Measurements from ENCODE around the gene HS6ST3. TPM values are rescaled to one million over a fixed set of nuclear protein-coding genes. Genes with fewer than 3 reads are reported as not detected.

The HS6ST3 gene
- total RNA-seq, 4 donors from 2014 or later = 0.04 to 0.59 (median 0.57) TPM; not detected in 1

GRCh38 chr13:96686286-96686685 lies 596.4 kb downstream of the HS6ST3 start:
- Histone ChIP-seq H3K36me3 (no peaks in the 10 kb centered on the region), H3K4me1 (no peaks in the 10 kb centered on the region), H3K9me3 (no peaks in the 10 kb centered on the region), H3K27ac (no peak overlapping the region), H3K27me3 (no peaks in the 10 kb centered on the region), H3K4me3 (no peak overlapping the region)
- TF ChIP-seq CTCF (IDR thresholded peaks at IDR 0.05) (no peak), POLR2A (IDR thresholded peaks at IDR 0.05) (no peak)
- no peak for DNase-seq
- 7 to 17% methylated on average over 2 of the region's 2 CpGs for WGBS, 2 donors
- intact Hi-C loops (cut with DNase I) = no loop called here

GRCh38 chr13:96687191-96687590 lies 597.3 kb downstream of the HS6ST3 start:
- 50 to 56% methylated on average over 3 of the region's 3 CpGs for WGBS, 2 donors
- no peak for DNase-seq
- H3K9me3 ChIP-seq = no peaks in the 10 kb centered on the region
- no peaks in the 10 kb centered on the region for H3K4me1 ChIP-seq
- intact Hi-C loops (cut with DNase I) = no loop called here
- no peak overlapping the region for H3K27ac ChIP-seq
- no peak overlapping the region for H3K4me3 ChIP-seq
- H3K36me3 ChIP-seq = no peaks in the 10 kb centered on the region
- no peak for TF ChIP-seq POLR2A (IDR thresholded peaks at IDR 0.05)
- TF ChIP-seq CTCF (IDR thresholded peaks at IDR 0.05) = no peak
- H3K27me3 ChIP-seq = no peaks in the 10 kb centered on the region

GRCh38 chr13:96690998-96691397 lies 601.1 kb downstream of the HS6ST3 start:
- Histone ChIP-seq H3K36me3 (no peaks in the 10 kb centered on the region), H3K9me3 (no peaks in the 10 kb centered on the region), H3K4me3 (no peak overlapping the region), H3K27ac (no peak overlapping the region), H3K4me1 (no peaks in the 10 kb centered on the region), H3K27me3 (no peaks in the 10 kb centered on the region)
- TF ChIP-seq POLR2A (IDR thresholded peaks at IDR 0.05) (no peak), CTCF (IDR thresholded peaks at IDR 0.05) (no peak)
- no peak for DNase-seq
- intact Hi-C loops (cut with DNase I) = no loop called here

- Histone ChIP-seq H3K27me3 (no peaks in the 10 kb centered on the region), H3K27ac (no peak overlapping the region), H3K4me3 (no peak overlapping the region), H3K4me1 (no peaks in the 10 kb centered on the region), H3K9me3 (no peaks in the 10 kb centered on the region), H3K36me3 (no peaks in the 10 kb centered on the region)
- TF ChIP-seq POLR2A (IDR thresholded peaks at IDR 0.05) (no peak), CTCF (IDR thresholded peaks at IDR 0.05) (no peak)
- intact Hi-C loops (cut with DNase I) = no loop called here
- 67 to 78% methylated on average over 6 of the region's 6 CpGs for WGBS, 2 donors
- no peak for DNase-seq
Observed at GRCh38 chr13:96696389-96696900, 606.5 kb downstream of the HS6ST3 start.

GRCh38 chr13:96700657-96701056 lies 610.8 kb downstream of the HS6ST3 start:
- intact Hi-C loops (cut with DNase I) = no loop called here
- TF ChIP-seq POLR2A (IDR thresholded peaks at IDR 0.05) = no peak
- TF ChIP-seq CTCF (IDR thresholded peaks at IDR 0.05) = no peak
- H3K9me3 ChIP-seq = no peaks in the 10 kb centered on the region
- no peak overlapping the region for H3K4me3 ChIP-seq
- WGBS, 2 donors = 69 to 75% methylated on average over 2 of the region's 2 CpGs
- no peaks in the 10 kb centered on the region for H3K36me3 ChIP-seq
- no peak for DNase-seq
- H3K4me1 ChIP-seq = no peaks in the 10 kb centered on the region
- H3K27ac ChIP-seq = no peak overlapping the region
- H3K27me3 ChIP-seq = no peaks in the 10 kb centered on the region
